ENCODE data around the gene CCNQ. TPM values are rescaled to one million over a fixed set of nuclear protein-coding genes. Genes with fewer than 3 reads are reported as not detected.

Gene CCNQ
- total and polyA plus RNA-seq, 2 of the 8 experiments (the other 6 are each of a cell fraction or from before 2014, with no cell fraction given): 16.6 to 32.1 TPM

DNA sequence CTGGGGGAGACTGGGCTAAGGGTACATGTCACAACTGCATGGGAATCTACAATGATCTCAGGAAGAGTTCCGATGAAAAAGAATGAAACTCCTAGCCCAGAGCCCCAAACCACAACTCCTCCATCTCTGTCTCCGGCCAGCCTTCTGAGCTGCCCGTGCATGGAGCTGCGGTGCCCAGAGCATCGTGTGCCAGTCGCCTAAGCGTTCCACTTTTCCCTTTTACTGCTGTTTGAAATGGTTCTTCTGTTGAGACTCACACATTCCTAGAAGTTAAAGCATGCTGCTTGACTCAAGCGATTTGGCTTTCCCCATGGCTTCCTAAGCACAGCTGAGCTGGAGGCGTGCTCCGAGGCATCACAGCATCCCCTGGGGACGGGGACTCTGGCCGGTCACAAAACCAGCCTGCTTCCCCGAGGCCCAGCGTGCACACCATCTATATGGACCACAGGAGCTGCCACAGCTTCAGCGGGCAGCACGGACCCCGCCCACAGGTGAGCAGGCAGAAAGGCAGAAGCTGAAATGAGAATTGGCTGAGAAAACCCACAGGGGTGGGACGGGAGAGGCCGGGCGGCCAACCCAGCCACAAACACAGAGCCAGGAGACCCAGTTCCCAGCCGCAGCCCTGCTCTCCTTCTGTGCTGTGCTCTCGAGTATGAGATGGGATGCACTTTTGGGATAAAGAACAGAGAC is 5.0 kb downstream of the CCNQ start (continued):
- TF ChIP-seq CTBP2 (IDR thresholded peaks at IDR 0.05; ENCODE audit: borderline replicate concordance, insufficient read depth, insufficient read length, low read length): no peak
- TF ChIP-seq KDM5A (IDR thresholded peaks at IDR 0.05; ENCODE audit: low read length): no peak
- TF ChIP-seq SP4 (IDR thresholded peaks at IDR 0.05; ENCODE audit: low read length): no peak
- TF ChIP-seq PHF8 (conservative IDR thresholded peaks at IDR 0.05; ENCODE audit: low read depth, low read length): no peak
- no peak for TF ChIP-seq ZNF274 (IDR thresholded peaks at IDR 0.05; ENCODE audit: borderline replicate concordance, extremely low read depth, low read length)
- TF ChIP-seq CBX5 (IDR thresholded peaks at IDR 0.05; ENCODE audit: low read depth, low read length): no peak
- no peak for TF ChIP-seq KDM1A (IDR thresholded peaks at IDR 0.05; ENCODE audit: borderline replicate concordance, low read length)
- TF ChIP-seq HDAC2 (IDR thresholded peaks at IDR 0.05; ENCODE audit: borderline replicate concordance in 1 of 2, low read depth in 2 of 2, low read length in 2 of 2): no peak

Measured in H1 (cell line).